Activated effector memory CD4-positive, alpha-beta T cell treated with Interleukin-2 at 50 U/mL for 16 hours (primary cell): ENCODE measurements around the gene SLC35B4.
"Not testable (repeated sequence)": the region's sequence is repeated elsewhere in the genome, so short reads cannot be mapped to it uniquely, and the experiment has no call there.

Experiments used
- DNase-seq: peaks from one replicate; pipeline ENCODE4 v3.0.0-alpha.2; 2020

SLC35B4 gene

DNA sequence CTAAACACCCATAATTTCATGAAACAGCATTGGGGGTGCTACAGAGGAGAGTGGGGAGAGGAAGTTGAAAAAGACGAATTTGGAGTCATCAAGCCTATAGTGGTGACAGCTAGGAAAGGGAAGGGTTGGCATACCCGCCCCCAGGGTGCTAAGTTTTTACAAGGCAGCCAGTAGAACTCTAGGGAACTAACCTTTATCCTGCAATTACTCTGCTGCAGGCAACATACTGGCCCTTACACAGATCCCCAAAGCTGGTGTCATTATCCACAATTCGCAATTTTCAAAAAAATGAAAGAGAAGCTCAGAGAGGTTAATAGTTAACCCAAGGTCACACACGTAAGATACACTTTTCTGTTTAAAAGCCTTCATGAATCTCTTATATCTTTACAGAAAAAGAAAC is 14.2 kb upstream of the SLC35B4 start:
- DNase-seq, result no peak

DNA sequence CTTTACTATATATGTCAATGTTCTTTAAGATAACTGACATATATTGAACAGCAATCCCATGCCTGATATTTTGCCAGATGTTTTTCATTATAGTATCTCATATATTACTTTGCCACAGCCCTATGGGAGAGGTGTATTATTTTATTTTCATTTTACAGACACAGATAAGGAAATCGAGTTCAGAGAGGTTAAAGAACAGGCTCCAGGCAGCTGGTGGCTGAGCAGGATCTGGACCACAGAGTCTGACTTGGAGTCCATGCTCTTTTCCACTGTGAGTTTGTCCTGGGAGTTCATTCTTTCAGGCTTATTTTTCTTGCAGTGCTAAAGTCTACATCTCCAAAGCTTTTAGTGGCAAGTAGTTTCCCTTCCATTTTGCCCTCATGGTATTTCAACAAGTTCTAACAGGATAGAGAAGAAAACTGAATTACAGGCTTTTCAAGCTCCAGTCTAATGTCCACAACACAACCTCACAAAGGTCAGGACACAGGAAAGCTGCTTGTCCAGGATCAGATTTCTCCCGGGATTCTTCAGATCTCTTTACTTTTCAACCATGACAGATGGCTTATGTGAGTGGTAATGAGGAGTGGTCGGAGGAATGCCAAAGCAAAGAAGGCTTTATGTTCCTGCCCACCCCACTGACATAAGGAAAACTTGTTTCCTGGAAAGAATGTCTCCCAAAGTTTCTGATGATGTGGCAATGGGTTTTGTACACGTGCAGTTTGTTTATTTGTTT is 13.1 kb upstream of the SLC35B4 start:
- no peak for DNase-seq

DNA sequence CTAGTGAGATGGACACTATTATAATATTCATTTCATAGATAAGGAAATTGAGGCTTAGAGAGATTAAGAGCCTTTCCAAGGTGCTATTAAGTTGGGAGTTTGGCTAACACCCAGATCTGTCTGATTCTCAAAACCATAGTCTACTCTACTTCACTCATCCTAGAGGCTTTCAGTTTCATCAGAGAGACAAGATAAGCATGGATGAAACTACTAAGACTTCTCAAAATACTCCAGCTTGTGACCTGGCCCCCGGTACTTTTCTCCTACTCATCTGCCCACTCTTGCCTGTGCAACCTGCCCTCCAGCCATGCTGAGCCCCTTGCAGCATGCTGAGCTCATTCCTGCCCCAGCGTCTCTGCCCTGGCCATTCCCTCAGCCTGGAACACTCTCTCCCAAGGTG is 12.2 kb upstream of the SLC35B4 start:
- DNase-seq, result no peak

DNA sequence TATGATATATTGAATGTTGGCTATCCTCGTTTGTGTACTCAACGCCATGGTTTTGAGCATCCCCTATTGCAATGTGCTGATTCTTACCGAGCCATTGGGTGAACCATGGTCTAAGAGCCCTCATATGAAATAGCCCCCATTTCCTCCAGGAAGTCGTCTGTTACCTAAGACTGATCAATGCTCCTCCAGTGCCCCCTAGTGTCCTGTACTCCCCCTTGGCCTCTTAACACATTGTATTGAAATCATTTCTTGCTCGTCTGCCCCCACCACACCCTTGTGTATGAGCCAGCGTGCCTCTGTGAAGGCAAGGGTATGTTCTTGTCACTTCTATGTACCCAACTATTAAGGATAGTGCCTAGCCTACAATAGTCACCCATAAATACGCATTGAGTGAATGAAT is 11.2 kb upstream of the SLC35B4 start:
- DNase-seq, result peak; percentile 9

DNA sequence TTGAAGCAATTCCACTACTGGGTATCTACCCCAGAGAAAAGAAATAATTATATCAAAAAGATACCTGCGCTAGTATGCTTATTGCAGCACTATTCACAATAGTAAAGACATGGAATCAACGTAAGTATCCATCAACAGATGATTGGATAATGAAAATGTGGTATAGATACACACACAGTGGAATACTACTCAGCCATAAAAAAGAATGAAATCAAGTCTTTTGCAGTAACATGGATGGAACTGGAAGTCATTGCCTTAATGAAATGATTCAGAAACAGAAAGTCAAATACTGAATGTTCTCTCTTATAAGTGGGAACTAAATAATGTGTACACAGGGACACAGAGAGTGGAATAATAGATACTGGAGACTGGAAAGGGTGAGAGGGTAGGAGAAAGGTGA is 7.4 kb upstream of the SLC35B4 start:
- no peak for DNase-seq

DNA sequence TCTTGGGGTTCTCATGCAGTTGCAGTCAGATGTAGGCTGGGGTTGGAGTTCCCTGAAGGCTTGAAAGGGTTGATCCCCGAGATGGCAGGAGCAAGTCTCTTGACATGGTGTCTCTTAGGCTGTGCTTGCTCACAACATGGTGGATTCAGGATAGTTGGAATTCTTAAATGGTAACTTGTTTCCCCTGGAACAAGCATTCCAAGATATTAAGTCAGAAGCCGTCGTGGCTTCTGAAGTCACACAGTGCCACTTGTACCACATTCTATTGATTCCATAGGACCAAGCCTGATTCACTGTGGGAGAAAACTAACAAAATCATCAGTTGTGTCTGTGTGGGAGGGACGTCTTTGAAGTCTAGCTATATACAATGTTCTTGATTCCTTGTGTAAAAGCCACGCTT is 3.5 kb upstream of the SLC35B4 start:
- DNase-seq, result no peak

DNA sequence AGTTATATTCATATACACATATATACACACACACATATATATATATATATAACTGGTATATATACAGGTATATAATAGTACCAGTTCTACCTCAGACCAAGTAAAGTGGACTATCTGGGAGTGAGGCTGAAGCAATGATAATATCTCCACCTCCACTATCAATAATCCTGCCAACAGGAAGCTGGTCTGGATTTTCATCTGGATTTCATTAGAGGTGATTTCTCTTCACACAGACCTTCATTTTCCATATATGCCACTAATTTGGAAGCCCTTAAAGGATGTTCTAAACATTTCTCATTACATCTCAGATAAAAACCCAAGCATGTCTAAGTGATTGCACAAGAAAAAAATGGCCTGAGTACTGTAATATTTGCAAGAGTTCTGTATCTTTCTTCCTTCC is 1.7 kb upstream of the SLC35B4 start:
- no peak for DNase-seq

DNA sequence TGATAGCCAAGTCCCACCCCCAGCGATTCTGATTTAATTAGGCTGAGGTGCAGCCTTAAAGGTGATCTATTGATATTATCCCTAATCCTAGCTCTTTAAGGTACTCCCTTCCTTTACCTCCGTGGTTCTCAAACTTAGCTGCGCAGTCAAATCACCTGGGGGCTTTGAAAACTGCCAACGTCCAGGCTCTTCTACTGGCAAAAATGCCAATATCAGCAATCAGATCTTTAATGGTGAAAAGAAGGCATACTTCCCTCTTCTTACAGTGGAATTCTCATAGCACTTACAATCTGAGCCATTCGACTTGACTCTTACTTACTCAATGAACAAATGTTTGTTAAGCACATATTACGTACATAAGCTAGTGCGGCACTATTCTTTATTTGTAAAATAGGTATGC is 704 bp upstream of the SLC35B4 start:
- DNase-seq, result no peak

DNA sequence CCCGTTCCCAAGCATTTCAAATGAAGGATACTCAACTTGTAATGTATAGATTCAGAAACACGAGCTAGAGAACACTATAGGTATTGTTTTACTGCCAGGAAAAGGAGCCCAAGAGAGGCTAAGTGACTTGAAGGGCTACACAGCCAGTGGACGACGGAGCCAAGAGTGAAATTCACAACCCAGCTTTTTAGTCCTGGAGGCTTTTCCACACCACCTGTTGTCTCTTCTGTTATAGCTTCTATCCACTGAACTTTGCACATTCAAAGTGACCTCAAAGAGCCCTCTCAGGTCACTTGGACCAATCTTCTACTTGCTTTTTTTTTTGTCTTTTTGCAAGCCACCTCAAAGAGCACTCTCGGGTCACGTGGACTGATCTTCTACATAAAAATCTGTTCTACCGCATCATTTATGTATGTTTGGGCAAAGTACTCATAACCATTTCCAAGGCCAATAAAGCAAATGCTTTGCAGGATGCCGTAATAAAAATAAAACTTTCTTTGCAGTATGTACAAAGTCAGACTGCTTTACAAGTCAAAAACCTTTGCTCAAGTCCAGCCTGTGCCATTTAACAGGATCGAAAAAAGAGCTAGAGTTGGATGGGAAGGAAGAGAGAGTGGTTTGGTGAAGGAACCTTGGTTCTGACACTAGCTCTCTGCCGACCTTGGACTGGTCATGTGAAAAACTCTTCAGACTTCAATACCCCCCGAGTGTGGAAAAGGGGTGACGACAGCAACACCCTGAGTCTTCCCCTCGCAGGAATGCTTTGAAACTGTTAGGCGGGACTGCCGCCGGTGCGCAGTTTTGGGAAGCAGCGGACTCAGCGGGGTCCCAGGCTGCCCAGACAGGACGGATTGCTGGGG is 821 bp downstream of the SLC35B4 start:
- DNase-seq, result no peak

DNA sequence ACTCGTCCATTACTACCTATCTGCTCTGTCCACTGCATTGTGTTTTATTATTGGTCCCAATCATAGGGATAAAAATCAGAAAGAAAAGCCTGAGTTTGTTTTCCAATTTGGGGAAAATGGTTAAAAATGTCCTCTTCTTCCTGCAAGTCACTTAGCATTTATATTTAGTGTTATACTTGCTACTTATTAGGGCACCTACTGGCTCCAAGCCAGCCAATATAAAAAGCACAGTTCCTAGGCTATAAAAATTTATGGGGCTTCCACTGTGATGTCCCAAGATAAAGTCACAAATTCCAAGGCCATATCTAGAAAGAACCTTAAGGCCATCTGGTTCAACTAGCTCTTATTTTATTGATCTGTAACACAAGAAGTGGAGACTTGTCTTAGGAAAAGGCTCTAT is 3.2 kb downstream of the SLC35B4 start:
- DNase-seq, result no peak

DNA sequence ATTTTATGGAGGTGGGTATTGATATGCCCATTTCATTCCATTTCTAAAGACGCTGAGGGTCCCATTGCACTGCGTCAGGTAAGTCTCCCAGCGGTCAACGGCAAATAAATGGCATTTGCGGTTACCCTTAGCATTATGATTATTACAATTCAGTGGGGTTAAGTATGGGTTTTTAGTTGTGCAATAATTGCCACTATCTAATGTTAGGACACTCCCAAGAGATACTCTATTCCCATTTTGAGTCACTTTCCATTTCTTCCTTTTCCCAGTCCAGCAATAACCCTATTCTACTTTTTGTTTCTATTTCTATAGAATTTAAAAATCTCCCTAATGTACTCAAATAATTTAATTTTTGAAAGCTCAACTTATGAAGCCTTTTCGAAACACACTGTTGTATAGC is 4.0 kb downstream of the SLC35B4 start:
- DNase-seq, result no peak

DNA sequence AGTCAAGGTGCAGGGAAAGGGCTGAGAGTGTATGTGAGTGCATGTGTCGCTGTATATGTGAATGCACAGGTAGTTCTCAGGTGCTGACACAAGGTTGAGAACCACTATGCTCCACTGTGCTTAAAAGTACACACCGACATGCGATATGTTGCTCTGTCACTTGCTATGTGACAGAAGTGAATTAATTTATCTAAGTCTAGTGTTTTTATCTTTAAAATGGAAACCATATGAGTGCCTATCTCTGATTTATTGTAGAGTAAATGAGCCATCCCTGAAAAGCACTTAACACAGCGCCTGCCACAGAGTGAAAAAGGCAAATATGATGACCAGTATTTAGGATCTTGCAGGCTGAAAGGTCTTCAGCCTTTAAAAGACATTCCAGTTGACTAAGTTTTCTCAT is 4.9 kb downstream of the SLC35B4 start:
- no peak for DNase-seq

DNA sequence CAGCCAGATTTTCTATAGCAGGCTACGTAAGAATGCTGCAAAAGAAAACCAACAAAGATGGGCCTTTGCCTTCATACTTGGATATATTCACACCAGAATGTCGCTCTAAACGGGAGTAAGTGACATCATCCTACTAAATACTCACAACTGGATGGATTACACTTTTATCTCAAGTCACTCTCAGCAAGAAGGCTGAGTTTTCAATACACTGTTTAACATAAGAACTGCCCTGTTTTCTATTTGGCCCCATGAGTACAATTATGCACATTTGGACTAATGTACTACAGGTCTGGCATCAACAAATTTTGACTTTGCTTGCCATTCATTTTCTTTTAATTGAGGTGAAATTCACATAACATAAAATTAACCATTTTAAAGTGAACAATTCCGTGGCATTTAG is 8.2 kb downstream of the SLC35B4 start:
- no peak for DNase-seq

DNA sequence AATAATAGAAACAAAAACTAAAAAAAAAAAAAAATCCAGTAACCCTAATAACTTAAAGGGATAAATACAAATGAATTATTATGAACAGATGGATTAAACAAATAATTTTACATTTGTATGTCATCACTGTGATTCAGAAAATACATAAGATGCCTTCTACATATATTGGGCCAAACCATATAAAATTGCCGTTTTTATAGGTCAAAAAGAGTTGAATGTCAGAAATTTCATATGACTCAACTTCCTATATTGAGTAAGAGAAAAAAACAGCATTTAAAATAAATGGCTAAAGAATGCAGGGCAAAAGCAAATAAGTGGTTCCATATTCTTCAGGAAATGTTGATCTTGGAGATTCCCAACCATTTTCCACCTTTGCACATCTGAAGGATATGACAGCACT is 9.4 kb downstream of the SLC35B4 start:
- DNase-seq, result no peak

DNA sequence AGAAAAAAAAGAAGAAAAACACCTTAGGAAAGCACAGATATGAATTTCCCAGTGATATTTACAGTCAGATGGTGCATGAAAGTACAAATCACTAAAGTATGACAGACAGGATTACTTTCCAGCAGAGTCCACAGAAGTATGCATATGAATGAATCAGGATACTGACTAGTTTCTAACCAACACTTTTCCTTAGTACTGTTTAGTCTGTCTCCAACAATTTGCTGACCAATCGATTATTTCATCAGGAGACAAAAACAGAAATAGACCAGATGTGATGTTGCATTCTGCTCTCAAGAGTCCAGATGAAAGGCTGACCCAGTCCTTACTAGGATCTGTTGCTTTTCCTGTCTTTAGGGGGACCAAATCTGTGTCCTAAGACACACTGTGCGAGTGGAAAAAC is 14.6 kb downstream of the SLC35B4 start:
- DNase-seq, result no peak

DNA sequence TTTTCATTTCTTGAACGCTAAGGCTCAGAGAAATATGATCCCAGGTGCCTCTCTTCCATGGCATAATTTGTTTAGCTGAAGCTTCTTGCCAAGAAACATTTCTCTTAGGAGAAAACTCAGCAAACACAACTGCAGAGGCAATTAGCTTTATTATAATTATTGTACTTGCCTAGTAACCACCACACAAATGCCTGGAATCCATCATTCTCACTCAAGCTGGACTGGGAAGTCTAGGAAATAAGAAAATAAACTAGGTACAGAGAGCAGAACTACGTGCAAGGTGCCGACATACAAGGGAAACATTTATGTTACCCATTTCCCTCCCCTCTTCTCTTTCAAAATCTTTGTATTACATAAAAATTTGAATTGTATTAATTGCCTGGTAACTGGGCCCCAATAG is 15.1 kb downstream of the SLC35B4 start:
- DNase-seq, result no peak

DNA sequence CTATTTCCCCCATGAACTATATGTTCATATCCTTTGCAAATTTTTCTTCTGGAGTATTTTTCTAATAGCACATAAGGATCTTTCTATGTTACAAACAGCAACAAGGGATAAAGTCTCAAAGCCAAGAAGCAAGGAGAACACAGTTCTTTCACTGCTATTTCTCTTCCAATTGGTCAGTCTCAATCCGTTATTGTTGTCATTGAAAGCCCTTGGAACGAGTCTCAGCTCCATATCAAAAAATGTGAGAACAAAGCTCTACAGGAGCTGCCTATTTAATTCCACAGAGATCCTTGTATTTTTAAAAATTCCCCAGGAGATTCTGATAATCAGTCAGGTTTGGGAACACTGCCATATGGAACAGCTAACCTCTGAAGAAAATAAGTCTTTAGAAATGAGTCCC is 15.7 kb downstream of the SLC35B4 start:
- no peak for DNase-seq

DNA sequence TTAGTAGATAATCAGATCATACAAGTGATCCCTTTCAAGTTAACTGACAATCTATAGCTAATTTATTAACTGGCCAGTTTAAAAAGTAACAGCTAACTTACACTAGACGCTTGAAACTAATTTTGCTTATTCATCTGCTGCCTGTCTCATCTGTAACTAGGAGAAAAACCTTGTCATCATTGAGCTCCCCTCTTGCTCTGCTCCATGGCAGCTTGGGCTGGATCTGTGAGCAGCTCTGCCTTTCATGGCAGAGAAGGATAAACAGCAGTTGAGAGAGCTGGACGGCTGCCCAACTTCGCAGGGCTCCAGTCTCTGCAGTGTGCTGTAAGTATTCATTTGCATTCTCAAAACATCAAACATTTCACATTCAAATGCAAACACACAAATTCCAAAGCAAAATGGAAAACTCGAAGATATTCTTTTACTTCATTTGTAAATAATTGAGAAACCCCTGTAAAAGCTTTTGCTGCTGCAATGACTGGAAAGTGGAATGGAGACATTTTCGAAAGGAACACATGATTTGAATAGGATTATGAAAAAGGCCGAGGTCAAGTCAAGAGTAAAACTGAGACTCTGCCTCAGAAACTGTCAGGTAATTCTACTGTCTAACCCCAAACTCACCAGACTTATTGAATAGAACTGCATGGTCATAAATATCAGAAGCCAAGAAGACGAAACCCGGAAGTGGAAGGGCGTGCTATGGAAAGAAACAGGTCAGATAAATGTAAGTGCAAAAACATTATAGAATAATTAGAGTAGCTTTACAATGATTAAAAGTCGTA is 17.6 kb downstream of the SLC35B4 start:
- no peak for DNase-seq

DNA sequence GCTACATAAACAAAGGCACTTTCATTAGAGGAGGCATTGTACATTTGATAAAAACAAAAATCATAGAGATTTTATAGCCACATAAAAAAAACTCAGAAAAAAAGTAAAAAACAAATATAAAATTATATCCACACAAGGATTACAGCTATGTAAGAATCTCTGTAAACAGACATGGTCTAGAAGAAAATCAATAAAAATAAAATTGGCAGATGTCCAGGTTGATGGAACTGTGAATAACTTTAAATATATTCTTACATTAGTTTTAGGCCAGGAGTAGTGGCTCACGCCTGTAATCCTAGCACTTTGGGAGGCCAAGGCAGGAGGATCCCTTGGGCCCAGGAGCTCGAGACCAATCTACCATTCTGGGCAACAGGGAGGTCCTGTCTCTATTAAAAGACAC is 19.2 kb downstream of the SLC35B4 start:
- DNase-seq, result no peak

DNA sequence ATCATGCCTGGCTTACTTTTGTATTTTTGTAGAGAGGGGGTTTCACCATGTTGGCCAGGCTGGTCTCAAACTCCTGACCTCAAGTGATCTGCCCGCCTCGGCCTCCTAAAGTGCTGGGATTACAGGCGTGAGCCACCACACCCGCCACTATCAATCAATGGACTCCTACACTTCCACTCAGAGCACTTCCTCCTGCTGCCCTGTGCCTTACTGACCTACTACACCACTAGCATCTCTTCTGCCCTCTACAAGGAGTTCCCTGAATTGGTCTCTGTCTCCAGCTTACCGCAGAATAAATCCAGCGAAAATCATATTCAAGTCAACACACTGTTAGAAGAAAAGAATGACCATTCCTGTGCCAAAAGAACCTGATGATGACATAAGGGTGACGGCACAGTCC is 20.7 kb downstream of the SLC35B4 start:
- DNase-seq, result not testable (repeated sequence)

DNA sequence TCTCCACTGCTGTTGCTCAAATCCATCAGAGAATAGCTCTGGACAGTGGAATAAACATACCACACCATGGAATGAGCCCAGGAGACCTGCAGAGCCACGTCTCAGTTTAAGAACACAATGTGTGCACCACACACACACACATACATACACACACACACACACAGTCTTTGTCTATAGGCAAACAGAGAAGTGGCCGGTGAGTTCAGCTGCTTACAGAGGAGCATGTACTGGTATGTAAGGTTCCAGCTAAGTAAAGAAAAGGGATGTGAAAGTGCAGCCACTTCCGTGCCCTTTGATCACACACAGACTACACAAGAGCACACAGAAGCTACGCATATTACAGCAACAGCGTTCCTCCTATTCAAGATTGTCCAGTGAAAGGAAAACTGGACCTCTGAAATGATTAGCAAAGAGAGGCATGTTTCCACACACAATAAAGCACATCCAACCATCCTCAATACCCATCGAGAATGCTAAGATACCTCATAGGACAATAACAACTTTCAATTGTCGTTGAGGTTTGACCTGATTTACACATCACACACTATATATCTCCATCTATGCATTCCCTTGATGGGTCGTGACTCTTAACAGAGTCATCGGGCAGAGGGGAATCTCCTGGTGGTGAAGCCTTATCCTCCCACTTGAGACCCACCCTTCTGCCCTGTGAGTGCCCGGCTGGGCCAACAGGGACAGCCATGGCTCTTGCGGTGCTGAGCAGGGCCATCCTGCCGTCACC is 23.6 kb downstream of the SLC35B4 start:
- no peak for DNase-seq

DNA sequence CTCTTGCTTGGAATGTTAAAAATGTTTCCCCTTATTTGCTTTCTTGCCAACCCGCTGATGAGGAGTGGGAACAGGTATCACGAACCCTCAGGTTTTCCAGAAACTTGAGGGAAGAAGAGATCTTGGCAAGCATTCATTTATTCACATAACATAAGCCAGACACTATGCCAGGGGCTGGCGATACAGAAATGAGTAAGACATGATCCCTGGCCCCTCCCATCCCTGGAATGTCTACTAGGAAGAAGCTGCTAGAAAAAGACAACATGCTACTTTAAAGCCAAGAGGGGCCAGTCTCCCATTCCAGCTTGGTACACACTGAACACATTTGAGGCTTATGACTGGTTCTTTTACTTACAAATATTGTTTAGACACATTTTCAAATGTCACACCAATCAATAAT is 26.4 kb downstream of the SLC35B4 start:
- no peak for DNase-seq

DNA sequence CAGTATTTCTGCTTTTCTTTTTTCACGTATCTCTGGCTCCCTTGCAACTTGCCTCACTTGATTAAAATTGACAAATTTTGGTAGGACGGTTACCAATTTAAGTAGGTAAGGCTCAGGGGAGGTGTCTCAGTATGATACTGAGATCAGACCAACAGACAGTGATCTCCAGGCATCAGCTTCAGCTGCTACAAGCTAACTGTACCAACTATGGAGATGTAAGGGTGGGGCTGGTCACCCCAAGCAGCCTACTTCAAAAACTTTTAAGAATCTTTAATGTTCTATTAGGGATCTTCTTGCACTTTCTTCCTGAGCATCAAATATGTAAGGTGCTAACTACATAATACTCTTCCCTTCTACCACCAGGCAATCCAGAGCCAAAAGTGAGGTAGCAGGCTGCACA is 26.9 kb downstream of the SLC35B4 start:
- DNase-seq, result no peak
